ENCODE data around the gene SLC39A11. TPM values are rescaled to one million over a fixed set of nuclear protein-coding genes. Genes with fewer than 3 reads are reported as not detected.

The SLC39A11 gene
- total and polyA plus RNA-seq, 2 of the 13 experiments (the other 11 are each of a cell fraction or from before 2014, with no cell fraction given): 17.2 to 31.5 TPM

- no peak for TF ChIP-seq ZNF124 (CRISPR knock-in tag; IDR thresholded peaks at IDR 0.05)
- no peak for TF ChIP-seq ZMAT5 (CRISPR knock-in tag; IDR thresholded peaks at IDR 0.05; ENCODE audit: borderline replicate concordance, low read depth)
- TF ChIP-seq ZNF660 (CRISPR knock-in tag; IDR thresholded peaks at IDR 0.05; ENCODE audit: borderline replicate concordance, low read depth): no peak
- peak; percentile 34; the same call in 1 of the 2 replicates for TF ChIP-seq RCOR2 (CRISPR knock-in tag; IDR thresholded peaks at IDR 0.05)
- TF ChIP-seq, protein P1, sequence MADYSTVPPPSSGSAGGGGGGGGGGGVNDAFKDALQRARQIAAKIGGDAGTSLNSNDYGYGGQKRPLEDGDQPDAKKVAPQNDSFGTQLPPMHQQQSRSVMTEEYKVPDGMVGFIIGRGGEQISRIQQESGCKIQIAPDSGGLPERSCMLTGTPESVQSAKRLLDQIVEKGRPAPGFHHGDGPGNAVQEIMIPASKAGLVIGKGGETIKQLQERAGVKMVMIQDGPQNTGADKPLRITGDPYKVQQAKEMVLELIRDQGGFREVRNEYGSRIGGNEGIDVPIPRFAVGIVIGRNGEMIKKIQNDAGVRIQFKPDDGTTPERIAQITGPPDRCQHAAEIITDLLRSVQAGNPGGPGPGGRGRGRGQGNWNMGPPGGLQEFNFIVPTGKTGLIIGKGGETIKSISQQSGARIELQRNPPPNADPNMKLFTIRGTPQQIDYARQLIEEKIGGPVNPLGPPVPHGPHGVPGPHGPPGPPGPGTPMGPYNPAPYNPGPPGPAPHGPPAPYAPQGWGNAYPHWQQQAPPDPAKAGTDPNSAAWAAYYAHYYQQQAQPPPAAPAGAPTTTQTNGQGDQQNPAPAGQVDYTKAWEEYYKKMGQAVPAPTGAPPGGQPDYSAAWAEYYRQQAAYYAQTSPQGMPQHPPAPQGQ (CRISPR knock-in tag; IDR thresholded peaks at IDR 0.05; ENCODE audit: borderline replicate concordance): no peak
- TF ChIP-seq, protein P2, sequence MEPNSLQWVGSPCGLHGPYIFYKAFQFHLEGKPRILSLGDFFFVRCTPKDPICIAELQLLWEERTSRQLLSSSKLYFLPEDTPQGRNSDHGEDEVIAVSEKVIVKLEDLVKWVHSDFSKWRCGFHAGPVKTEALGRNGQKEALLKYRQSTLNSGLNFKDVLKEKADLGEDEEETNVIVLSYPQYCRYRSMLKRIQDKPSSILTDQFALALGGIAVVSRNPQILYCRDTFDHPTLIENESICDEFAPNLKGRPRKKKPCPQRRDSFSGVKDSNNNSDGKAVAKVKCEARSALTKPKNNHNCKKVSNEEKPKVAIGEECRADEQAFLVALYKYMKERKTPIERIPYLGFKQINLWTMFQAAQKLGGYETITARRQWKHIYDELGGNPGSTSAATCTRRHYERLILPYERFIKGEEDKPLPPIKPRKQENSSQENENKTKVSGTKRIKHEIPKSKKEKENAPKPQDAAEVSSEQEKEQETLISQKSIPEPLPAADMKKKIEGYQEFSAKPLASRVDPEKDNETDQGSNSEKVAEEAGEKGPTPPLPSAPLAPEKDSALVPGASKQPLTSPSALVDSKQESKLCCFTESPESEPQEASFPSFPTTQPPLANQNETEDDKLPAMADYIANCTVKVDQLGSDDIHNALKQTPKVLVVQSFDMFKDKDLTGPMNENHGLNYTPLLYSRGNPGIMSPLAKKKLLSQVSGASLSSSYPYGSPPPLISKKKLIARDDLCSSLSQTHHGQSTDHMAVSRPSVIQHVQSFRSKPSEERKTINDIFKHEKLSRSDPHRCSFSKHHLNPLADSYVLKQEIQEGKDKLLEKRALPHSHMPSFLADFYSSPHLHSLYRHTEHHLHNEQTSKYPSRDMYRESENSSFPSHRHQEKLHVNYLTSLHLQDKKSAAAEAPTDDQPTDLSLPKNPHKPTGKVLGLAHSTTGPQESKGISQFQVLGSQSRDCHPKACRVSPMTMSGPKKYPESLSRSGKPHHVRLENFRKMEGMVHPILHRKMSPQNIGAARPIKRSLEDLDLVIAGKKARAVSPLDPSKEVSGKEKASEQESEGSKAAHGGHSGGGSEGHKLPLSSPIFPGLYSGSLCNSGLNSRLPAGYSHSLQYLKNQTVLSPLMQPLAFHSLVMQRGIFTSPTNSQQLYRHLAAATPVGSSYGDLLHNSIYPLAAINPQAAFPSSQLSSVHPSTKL (CRISPR knock-in tag; IDR thresholded peaks at IDR 0.05): peak; percentile 73
- peak; percentile 68; the same call in 1 of the 2 replicates for TF ChIP-seq MYPOP (CRISPR knock-in tag; IDR thresholded peaks at IDR 0.05)
- no peak for TF ChIP-seq ZBTB3 (CRISPR knock-in tag; IDR thresholded peaks at IDR 0.05; ENCODE audit: borderline replicate concordance, low read depth)
- no peak for TF ChIP-seq CCAR2 (optimal IDR thresholded peaks at IDR 0.05; ENCODE audit: low read depth, low read length)
- peak; percentile 96 for TF ChIP-seq SP5 (CRISPR knock-in tag; IDR thresholded peaks at IDR 0.05; ENCODE audit: borderline replicate concordance, low read depth)
- peak; percentile 88 for TF ChIP-seq TBX2 (CRISPR knock-in tag; IDR thresholded peaks at IDR 0.05; ENCODE audit: borderline replicate concordance)
- no peak for TF ChIP-seq FOXO4 (CRISPR knock-in tag; conservative IDR thresholded peaks at IDR 0.05)
- TF ChIP-seq ZNF546 (CRISPR knock-in tag; conservative IDR thresholded peaks at IDR 0.05): peak; percentile 71; the same call in 1 of the 2 replicates
- TF ChIP-seq ZNF781 (CRISPR knock-in tag; IDR thresholded peaks at IDR 0.05; ENCODE audit: borderline replicate concordance, not compliant biosample characterization): peak; percentile 80
- TF ChIP-seq SIX1 (CRISPR knock-in tag; IDR thresholded peaks at IDR 0.05; ENCODE audit: borderline replicate concordance): no peak
- TF ChIP-seq TOE1 (CRISPR knock-in tag; IDR thresholded peaks at IDR 0.05): no peak; the same call in 1 of the 2 replicates
- TF ChIP-seq, protein P3, sequence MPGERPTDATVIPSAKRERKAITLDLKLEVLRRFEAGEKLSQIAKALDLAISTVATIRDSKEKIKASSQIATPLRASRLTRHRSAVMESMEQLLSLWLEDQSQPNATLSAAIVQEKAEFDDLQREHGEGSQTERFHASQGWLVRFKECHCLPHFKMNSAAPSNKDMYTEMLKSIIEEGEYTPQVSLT (CRISPR knock-in tag; IDR thresholded peaks at IDR 0.05; ENCODE audit: borderline replicate concordance, low read depth): no peak
These were observed at the start of gene SLC39A11 (continued) for GRCh38 chr17:73092523-73093135.

All from HepG2 (cell line).